ENCODE results near the gene RAPGEF4. TPM values are rescaled to one million over a fixed set of nuclear protein-coding genes. Genes with fewer than 3 reads are reported as not detected.

Gene RAPGEF4
- total RNA-seq, 1 experiment from 2014 or later = 0.62 TPM

DNA sequence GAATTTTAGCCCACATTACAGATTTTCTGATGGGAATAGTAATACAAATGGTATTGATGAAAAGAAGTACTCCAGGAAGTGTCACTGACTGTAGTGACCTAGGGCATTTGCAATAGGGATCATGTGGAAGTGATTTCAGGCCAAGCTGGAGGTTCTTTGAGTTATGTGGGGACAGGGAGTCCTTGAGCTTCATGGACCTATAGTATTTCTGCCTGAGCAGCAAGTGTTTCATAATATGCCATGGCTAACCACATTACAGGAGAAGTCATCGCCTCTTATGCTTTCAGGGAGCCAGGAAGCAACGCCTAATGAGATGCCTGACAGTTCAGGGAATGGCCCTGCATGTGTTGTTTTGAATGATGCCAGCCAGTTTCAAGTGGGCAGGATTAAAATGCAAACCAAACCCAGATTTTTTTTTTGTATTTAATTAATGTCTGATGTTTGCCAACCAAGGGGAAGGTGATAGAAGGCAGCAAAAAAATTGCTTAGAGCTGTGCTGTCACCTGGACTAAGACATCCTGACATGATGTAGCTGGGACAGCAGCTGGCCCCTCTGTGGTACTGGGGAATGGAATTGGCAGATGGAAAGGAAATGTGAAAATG lies 109.5 kb downstream of the RAPGEF4 start:
- no peaks in the 10 kb centered on the region for H3K36me3 ChIP-seq (ENCODE audit: control insufficient read depth, insufficient read depth, low read length)
- no peaks in the 10 kb centered on the region; the same call in 1 of the 2 replicates for H3K27me3 ChIP-seq (ENCODE audit: control insufficient read depth, insufficient read depth, low read length)
- intact Hi-C loops (cut with micrococcal nuclease; ENCODE audit: unreplicated experiment) = no loop called here
- in situ Hi-C loops (cut with HindIII; ENCODE audit: low pct_unique_long_range_greater_than_20kb, low sequenced_read_pairs) = no loop called here
- H3K4me3 ChIP-seq (ENCODE audit: low read depth in 2 of 2, low read length in 2 of 2) = no peak overlapping the region
- no peak for TF ChIP-seq TCF7L2 (IDR thresholded peaks at IDR 0.05; ENCODE audit: low read depth, low read length)
- TF ChIP-seq, protein P1, sequence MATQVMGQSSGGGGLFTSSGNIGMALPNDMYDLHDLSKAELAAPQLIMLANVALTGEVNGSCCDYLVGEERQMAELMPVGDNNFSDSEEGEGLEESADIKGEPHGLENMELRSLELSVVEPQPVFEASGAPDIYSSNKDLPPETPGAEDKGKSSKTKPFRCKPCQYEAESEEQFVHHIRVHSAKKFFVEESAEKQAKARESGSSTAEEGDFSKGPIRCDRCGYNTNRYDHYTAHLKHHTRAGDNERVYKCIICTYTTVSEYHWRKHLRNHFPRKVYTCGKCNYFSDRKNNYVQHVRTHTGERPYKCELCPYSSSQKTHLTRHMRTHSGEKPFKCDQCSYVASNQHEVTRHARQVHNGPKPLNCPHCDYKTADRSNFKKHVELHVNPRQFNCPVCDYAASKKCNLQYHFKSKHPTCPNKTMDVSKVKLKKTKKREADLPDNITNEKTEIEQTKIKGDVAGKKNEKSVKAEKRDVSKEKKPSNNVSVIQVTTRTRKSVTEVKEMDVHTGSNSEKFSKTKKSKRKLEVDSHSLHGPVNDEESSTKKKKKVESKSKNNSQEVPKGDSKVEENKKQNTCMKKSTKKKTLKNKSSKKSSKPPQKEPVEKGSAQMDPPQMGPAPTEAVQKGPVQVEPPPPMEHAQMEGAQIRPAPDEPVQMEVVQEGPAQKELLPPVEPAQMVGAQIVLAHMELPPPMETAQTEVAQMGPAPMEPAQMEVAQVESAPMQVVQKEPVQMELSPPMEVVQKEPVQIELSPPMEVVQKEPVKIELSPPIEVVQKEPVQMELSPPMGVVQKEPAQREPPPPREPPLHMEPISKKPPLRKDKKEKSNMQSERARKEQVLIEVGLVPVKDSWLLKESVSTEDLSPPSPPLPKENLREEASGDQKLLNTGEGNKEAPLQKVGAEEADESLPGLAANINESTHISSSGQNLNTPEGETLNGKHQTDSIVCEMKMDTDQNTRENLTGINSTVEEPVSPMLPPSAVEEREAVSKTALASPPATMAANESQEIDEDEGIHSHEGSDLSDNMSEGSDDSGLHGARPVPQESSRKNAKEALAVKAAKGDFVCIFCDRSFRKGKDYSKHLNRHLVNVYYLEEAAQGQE (IDR thresholded peaks at IDR 0.05; ENCODE audit: insufficient read depth in 1 of 2, low read depth in 2 of 2, low read length in 1 of 2) = no peak
- no peak for TF ChIP-seq SIN3A (IDR thresholded peaks at IDR 0.05; ENCODE audit: borderline replicate concordance, insufficient read depth, low read depth, low read length)
- TF ChIP-seq POLR2AphosphoS5 (IDR thresholded peaks at IDR 0.05; ENCODE audit: low read depth, low read length) = no peak
- TF ChIP-seq CTCF (IDR thresholded peaks at IDR 0.05) = no peak
- no peaks in the 10 kb centered on the region for H3K9me3 ChIP-seq (ENCODE audit: control insufficient read depth, insufficient read depth, low read depth, low read length)
- no peak overlapping the region for H3K27ac ChIP-seq (ENCODE audit: low read length)
- CTCF ChIA-PET = no interaction called here
- ATAC-seq = no peak
- no TSS peak for BruUV-seq (replicated peaks)
- POLR2A ChIA-PET = no interaction called here
- H3K4me1 ChIP-seq (ENCODE audit: control insufficient read depth, insufficient read depth, low read length) = no peaks in the 10 kb centered on the region
- no peak for DNase-seq (ENCODE audit: low read depth, low spot score)

- CTCF ChIA-PET = no interaction called here
- BruUV-seq (replicated peaks) = no TSS peak
- Histone ChIP-seq H3K4me3 (ENCODE audit: low read depth in 2 of 2, low read length in 2 of 2) (no peak overlapping the region), H3K36me3 (ENCODE audit: control insufficient read depth, insufficient read depth, low read length) (no peaks in the 10 kb centered on the region), H3K27me3 (ENCODE audit: control insufficient read depth, insufficient read depth, low read length) (no peaks in the 10 kb centered on the region; the same call in 1 of the 2 replicates), H3K9me3 (ENCODE audit: control insufficient read depth, insufficient read depth, low read depth, low read length) (no peaks in the 10 kb centered on the region), H3K4me1 (ENCODE audit: control insufficient read depth, insufficient read depth, low read length) (no peaks in the 10 kb centered on the region), H3K27ac (ENCODE audit: low read length) (no peak overlapping the region)
- no peak for DNase-seq (ENCODE audit: low read depth, low spot score)
- TF ChIP-seq POLR2AphosphoS5 (IDR thresholded peaks at IDR 0.05; ENCODE audit: low read depth, low read length) (no peak), SIN3A (IDR thresholded peaks at IDR 0.05; ENCODE audit: borderline replicate concordance, insufficient read depth, low read depth, low read length) (no peak), CTCF (IDR thresholded peaks at IDR 0.05) (no peak), TCF7L2 (IDR thresholded peaks at IDR 0.05; ENCODE audit: low read depth, low read length) (no peak)
- TF ChIP-seq, protein P1 (IDR thresholded peaks at IDR 0.05; ENCODE audit: insufficient read depth in 1 of 2, low read depth in 2 of 2, low read length in 1 of 2) = no peak
- ATAC-seq = no peak
- in situ Hi-C loops (cut with HindIII; ENCODE audit: low pct_unique_long_range_greater_than_20kb, low sequenced_read_pairs) (no loop called here), intact Hi-C loops (cut with micrococcal nuclease; ENCODE audit: unreplicated experiment) (no loop called here)
- POLR2A ChIA-PET = no interaction called here
Observed at GRCh38 chr2:172846551-172846950, 110.9 kb downstream of the RAPGEF4 start.

Measured in Panc1 (cell line).